Choroid plexus epithelial cell (primary cell): ENCODE data around the gene LPO.

Experiments used
- DNase-seq: peaks from one replicate; pipeline ENCODE4 v3.0.0-alpha.2; 2010; ENCODE audit warnings: low read depth
- H3K4me3 ChIP-seq: 2 replicates; pipeline ENCODE4 v1.5.1; 2011; ENCODE audit warnings: low read depth, mild to moderate bottlenecking, control low read depth, low read length, moderate library complexity
- TF ChIP-seq, protein P1 (sequence below): conservative IDR thresholded peaks from 2 replicates; pipeline ENCODE4 v1.5.1; 2011; ENCODE audit warnings: low read depth, mild to moderate bottlenecking, control low read depth, inconsistent platforms, low read length, moderate library complexity

The LPO gene

GRCh38 chr17:58291246-58291645 lies 52.9 kb downstream of the LPO start:
- no peak for DNase-seq
- TF ChIP-seq, protein P1, sequence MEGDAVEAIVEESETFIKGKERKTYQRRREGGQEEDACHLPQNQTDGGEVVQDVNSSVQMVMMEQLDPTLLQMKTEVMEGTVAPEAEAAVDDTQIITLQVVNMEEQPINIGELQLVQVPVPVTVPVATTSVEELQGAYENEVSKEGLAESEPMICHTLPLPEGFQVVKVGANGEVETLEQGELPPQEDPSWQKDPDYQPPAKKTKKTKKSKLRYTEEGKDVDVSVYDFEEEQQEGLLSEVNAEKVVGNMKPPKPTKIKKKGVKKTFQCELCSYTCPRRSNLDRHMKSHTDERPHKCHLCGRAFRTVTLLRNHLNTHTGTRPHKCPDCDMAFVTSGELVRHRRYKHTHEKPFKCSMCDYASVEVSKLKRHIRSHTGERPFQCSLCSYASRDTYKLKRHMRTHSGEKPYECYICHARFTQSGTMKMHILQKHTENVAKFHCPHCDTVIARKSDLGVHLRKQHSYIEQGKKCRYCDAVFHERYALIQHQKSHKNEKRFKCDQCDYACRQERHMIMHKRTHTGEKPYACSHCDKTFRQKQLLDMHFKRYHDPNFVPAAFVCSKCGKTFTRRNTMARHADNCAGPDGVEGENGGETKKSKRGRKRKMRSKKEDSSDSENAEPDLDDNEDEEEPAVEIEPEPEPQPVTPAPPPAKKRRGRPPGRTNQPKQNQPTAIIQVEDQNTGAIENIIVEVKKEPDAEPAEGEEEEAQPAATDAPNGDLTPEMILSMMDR, result no peak
- H3K4me3 ChIP-seq, result no peak overlapping the region

GRCh38 chr17:58294034-58294433 lies 55.6 kb downstream of the LPO start:
- TF ChIP-seq, protein P1, result no peak
- no peak overlapping the region for H3K4me3 ChIP-seq
- no peak for DNase-seq

DNA sequence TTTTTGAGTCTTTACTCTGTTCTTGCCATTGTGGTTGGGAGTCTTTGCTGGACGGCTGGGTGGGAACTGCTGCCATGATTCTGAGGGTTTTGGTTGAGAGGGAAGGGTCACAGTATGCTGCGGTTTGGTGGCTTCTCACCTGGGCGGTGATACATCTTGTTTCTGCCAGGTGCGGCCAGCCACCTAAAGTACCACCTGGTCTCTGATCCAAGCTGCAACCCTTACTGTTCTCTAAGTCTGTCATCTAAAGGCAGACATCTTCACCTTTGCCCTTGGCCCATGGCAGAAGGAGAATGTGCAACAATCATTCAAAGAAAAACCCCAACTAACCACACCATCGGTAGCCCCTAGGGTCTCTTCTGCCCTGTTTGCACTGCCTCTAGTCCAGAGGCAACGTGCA lies 62.0 kb downstream of the LPO start:
- TF ChIP-seq, protein P1, result no peak
- no peak overlapping the region for H3K4me3 ChIP-seq
- no peak for DNase-seq

GRCh38 chr17:58301504-58302150 lies 63.2 kb downstream of the LPO start:
- TF ChIP-seq, protein P1, result no peak
- no peak overlapping the region for H3K4me3 ChIP-seq
- DNase-seq, result no peak

- TF ChIP-seq, protein P1, result no peak
Measured at GRCh38 chr17:58302171-58302918, 64.0 kb downstream of the LPO start.

DNA sequence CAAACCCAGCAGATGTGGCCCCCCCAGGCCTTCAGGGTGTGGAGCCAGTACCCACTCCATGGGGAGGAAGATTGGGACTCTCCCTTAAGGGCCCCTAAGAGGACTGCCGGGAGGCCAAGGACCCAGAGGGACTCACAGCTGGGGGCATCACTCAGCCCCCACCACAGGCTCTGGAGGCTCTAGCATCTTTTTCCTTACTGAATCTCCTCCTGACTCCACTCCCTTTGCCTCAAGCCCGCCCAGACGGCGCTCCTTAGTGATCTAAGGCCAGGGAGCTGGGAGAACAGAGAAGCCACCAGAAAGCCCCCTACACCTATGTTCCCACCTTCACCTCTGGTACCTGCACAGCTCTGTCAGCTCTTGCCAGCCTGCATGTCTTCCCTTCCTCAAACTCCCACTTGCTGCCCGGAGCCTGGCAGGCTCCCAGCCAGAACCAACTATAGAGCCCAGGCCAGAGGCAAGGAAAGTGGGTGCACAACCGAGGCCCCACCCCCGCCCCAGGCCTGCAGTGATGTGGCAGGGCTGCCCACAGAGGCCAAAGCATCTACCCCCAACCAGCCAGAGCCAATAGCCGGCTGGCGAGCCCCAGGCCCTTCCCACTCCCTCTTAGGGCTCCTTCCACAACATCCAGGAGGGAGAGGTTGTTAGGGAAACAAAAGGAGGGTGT lies 64.7 kb downstream of the LPO start:
- no peak for DNase-seq
- no peak overlapping the region for H3K4me3 ChIP-seq
- TF ChIP-seq, protein P1, result no peak

More at GRCh38 chr17:58302171-58302918, 64.0 kb downstream of the LPO start:
- DNase-seq, result no peak
- no peak overlapping the region for H3K4me3 ChIP-seq
